Neural progenitor cell (in vitro differentiated cells): Measurements from ENCODE around the gene ZNF430. TPM values are rescaled to one million over a fixed set of nuclear protein-coding genes. Genes with fewer than 3 reads are reported as not detected.

ENCODE experiments used
- DNase-seq: peaks from one replicate; pipeline ENCODE4 v3.0.0-alpha.2; 2016; ENCODE audit warnings: low spot score
- H2AFZ ChIP-seq: fragments of 200-600 bp; sonication (generic); replicated peaks from 2 replicates; pipeline ENCODE4 v1.6.1; 2016; ENCODE audit warnings: antibody characterized with exemption
- H3F3A ChIP-seq: fragments of 200-600 bp; sonication (generic); 2 replicates; pipeline ENCODE4 v1.6.1; 2016; ENCODE audit warnings: antibody characterized with exemption, low read depth
- H3K27ac ChIP-seq: fragments of 200-600 bp; sonication (generic); 2 replicates; pipeline ENCODE4 v1.5.1; 2016; ENCODE audit warnings: mild to moderate bottlenecking
- H3K27me3 ChIP-seq: fragments of 200-600 bp; sonication (generic); 2 replicates; pipeline ENCODE4 v1.6.1; 2016; ENCODE audit warnings: mild to moderate bottlenecking, moderate library complexity
- H3K36me3 ChIP-seq: fragments of 200-600 bp; sonication (generic); 2 replicates; pipeline ENCODE4 v1.5.1; 2016
- H3K4me1 ChIP-seq: fragments of 200-600 bp; sonication (generic); 2 replicates; pipeline ENCODE4 v1.6.1; 2016; ENCODE audit warnings: mixed run types
- H3K4me2 ChIP-seq: fragments of 200-600 bp; sonication (generic); 2 replicates; pipeline ENCODE4 v1.6.1; 2016
- H3K4me3 ChIP-seq: fragments of 200-600 bp; sonication (generic); 2 replicates; pipeline ENCODE4 v1.5.1; 2016
- H3K79me2 ChIP-seq: fragments of 200-600 bp; sonication (generic); 2 replicates; pipeline ENCODE4 v1.6.1; 2016; ENCODE audit warnings: low read depth
- H3K9ac ChIP-seq: fragments of 200-600 bp; sonication (generic); 2 replicates; pipeline ENCODE4 v1.6.1; 2016
- H3K9me3 ChIP-seq: fragments of 200-600 bp; sonication (generic); 2 replicates; pipeline ENCODE4 v1.5.1; 2016; ENCODE audit warnings: low read depth
- H4K20me1 ChIP-seq: fragments of 200-600 bp; sonication (generic); 2 replicates; pipeline ENCODE4 v1.6.1; 2016; ENCODE audit warnings: low read depth
- H3K27ac Mint-ChIP-seq: 3 replicates; pipeline ENCODE4 v1.8.0; 2021; ENCODE audit warnings: mixed read lengths
- H3K27me3 Mint-ChIP-seq: 2 replicates; pipeline ENCODE4 v1.8.0; 2022; ENCODE audit warnings: low read depth, mild to moderate bottlenecking, inconsistent platforms, moderate library complexity, mixed read lengths; ENCODE audit not compliant: insufficient read depth
- H3K36me3 Mint-ChIP-seq: 3 replicates; pipeline ENCODE4 v1.8.0; 2021; ENCODE audit warnings: mixed read lengths
- H3K4me1 Mint-ChIP-seq: 3 replicates; pipeline ENCODE4 v1.8.0; 2021; ENCODE audit warnings: mixed read lengths
- H3K4me3 Mint-ChIP-seq: 3 replicates; pipeline ENCODE4 v1.8.0; 2021; ENCODE audit warnings: mild to moderate bottlenecking, moderate library complexity, mixed read lengths
- H3K9me3 Mint-ChIP-seq: 3 replicates; pipeline ENCODE4 v1.8.0; 2020; ENCODE audit warnings: mixed read lengths
- EZH2 ChIP-seq: fragments of 200-600 bp; sonication (generic); IDR thresholded peaks from 2 replicates; pipeline ENCODE4 v1.6.1; 2017; ENCODE audit warnings: antibody characterized with exemption, mild to moderate bottlenecking, moderate library complexity
- EZH2phosphoT487 ChIP-seq: fragments of 200-600 bp; sonication (generic); IDR thresholded peaks from 2 replicates; pipeline ENCODE4 v1.6.1; 2017; ENCODE audit warnings: antibody characterized with exemption
- total RNA-seq: library from RNA; depleted of rRNA; stranded (reverse); fragments of >200 nt; gene quantifications from 2 replicates; pipeline ENCODE4 v1.2.3, GENCODE V29; 2015; ENCODE audit warnings: low replicate concordance
- TF ChIP-seq, protein P1 (sequence below): fragments of 200-600 bp; sonication (generic); IDR thresholded peaks from 2 replicates; pipeline ENCODE4 v1.5.1; 2017; ENCODE audit warnings: antibody characterized with exemption, mild to moderate bottlenecking

The ZNF430 gene
- total RNA-seq, 1 donor from 2014 or later = 17.3 TPM

DNA sequence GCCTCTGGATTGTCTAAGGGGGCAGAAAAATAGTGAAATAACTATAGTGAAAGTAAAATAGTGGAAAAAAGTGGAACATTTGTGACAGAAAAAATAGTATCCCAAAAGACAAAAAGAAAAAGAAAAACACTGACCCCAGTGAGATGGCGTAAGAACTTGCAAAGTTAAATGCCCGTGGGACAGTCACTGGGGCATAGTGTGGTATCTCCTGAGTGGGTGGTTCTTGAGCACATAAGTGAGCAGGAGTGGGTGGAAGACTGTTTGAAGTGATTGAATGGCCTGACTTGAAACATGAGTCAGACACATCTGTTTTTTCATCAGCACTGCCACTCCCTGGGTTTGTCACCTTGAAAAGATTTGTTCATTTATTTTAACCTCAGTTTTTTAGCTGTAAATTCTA lies 2.5 kb downstream of the ZNF430 start:
- peaks cover 56% of the 10 kb centered on the region for H3K36me3 Mint-ChIP-seq
- no peak overlapping the region for H3K27ac Mint-ChIP-seq
- no peak for DNase-seq
- Histone ChIP-seq H3K27me3 (no peaks in the 10 kb centered on the region), H2AFZ (no peak overlapping the region), H3K4me1 (peaks cover 6% of the 10 kb centered on the region), H3K9ac (no peak overlapping the region), H3K9me3 (no peaks in the 10 kb centered on the region), H3F3A (peaks cover 17% of the 10 kb centered on the region), H3K4me2 (no peak overlapping the region), H3K79me2 (peaks cover 67% of the 10 kb centered on the region), H3K27ac (no peak overlapping the region), H3K36me3 (no peaks in the 10 kb centered on the region), H4K20me1 (peaks cover 3% of the 10 kb centered on the region), H3K4me3 (no peak overlapping the region)
- H3K4me1 Mint-ChIP-seq = peaks cover 10% of the 10 kb centered on the region
- H3K27me3 Mint-ChIP-seq = peaks cover 5% of the 10 kb centered on the region
- peaks cover 39% of the 10 kb centered on the region for H3K9me3 Mint-ChIP-seq
- TF ChIP-seq EZH2 (no peak), EZH2phosphoT487 (no peak)
- TF ChIP-seq, protein P1, sequence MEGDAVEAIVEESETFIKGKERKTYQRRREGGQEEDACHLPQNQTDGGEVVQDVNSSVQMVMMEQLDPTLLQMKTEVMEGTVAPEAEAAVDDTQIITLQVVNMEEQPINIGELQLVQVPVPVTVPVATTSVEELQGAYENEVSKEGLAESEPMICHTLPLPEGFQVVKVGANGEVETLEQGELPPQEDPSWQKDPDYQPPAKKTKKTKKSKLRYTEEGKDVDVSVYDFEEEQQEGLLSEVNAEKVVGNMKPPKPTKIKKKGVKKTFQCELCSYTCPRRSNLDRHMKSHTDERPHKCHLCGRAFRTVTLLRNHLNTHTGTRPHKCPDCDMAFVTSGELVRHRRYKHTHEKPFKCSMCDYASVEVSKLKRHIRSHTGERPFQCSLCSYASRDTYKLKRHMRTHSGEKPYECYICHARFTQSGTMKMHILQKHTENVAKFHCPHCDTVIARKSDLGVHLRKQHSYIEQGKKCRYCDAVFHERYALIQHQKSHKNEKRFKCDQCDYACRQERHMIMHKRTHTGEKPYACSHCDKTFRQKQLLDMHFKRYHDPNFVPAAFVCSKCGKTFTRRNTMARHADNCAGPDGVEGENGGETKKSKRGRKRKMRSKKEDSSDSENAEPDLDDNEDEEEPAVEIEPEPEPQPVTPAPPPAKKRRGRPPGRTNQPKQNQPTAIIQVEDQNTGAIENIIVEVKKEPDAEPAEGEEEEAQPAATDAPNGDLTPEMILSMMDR = no peak
- H3K4me3 Mint-ChIP-seq = peak overlapping the region; percentile 100

DNA sequence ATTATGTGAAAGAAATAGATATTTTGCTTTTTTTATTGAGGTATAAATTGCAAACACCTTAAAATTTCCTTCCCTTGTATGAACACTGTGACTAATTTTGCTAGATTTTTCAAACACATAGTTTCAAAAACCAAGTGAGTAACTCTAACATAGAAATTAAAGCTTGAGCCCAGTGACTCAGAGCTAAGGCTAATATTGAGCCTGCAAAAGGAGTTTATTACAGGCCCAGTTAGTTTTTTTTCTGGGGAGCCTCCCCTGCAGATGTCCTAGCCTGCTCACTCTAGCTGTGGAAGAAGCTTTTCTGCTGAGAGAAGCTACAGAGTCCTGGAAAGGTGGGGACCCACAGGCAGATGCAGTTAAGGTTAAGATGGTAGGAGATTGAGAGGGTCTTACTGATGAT lies 3.4 kb downstream of the ZNF430 start:
- Mint-ChIP-seq H3K27ac (no peak overlapping the region), H3K27me3 (peaks cover 5% of the 10 kb centered on the region), H3K4me1 (peaks cover 10% of the 10 kb centered on the region), H3K4me3 (no peak overlapping the region), H3K36me3 (peaks cover 62% of the 10 kb centered on the region), H3K9me3 (peaks cover 42% of the 10 kb centered on the region)
- no peak overlapping the region for H2AFZ ChIP-seq
- H3K9ac ChIP-seq = no peak overlapping the region
- peaks cover 13% of the 10 kb centered on the region for H3F3A ChIP-seq
- H3K4me2 ChIP-seq = no peak overlapping the region
- no peaks in the 10 kb centered on the region for H3K27me3 ChIP-seq
- no peak overlapping the region for H3K4me3 ChIP-seq
- peaks cover 76% of the 10 kb centered on the region for H3K79me2 ChIP-seq
- TF ChIP-seq, protein P1 = no peak
- TF ChIP-seq EZH2phosphoT487 (no peak), EZH2 (no peak)
- H3K27ac ChIP-seq = no peak overlapping the region
- no peaks in the 10 kb centered on the region for H3K9me3 ChIP-seq
- peaks cover 6% of the 10 kb centered on the region for H3K4me1 ChIP-seq
- no peak for DNase-seq
- H3K36me3 ChIP-seq = no peaks in the 10 kb centered on the region
- peaks cover 3% of the 10 kb centered on the region for H4K20me1 ChIP-seq

DNA sequence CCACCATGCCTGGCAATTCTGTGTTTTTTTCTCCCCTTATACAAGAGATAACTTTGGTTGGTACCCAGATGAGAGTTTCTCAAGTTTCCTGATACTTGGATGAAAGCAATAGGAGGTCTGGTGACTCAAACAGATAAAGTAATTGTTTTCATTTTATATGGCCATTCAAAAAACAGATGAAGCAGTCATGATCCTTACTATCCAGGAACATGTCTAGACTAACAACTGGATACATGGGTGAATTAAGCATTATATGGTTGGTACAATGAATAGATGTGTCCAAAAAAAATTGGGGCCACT lies 8.5 kb downstream of the ZNF430 start:
- H3K4me1 Mint-ChIP-seq = no peaks in the 10 kb centered on the region
- peaks cover 71% of the 10 kb centered on the region for H3K36me3 Mint-ChIP-seq
- no peak overlapping the region for H3K27ac ChIP-seq
- no peak overlapping the region for H3K9ac ChIP-seq
- H4K20me1 ChIP-seq = no peaks in the 10 kb centered on the region
- peaks cover 87% of the 10 kb centered on the region for H3K79me2 ChIP-seq
- no peaks in the 10 kb centered on the region for H3K9me3 ChIP-seq
- no peak overlapping the region for H3K4me3 ChIP-seq
- H3K4me2 ChIP-seq = no peak overlapping the region
- H3K36me3 ChIP-seq = peaks cover 5% of the 10 kb centered on the region
- no peaks in the 10 kb centered on the region for H3K27me3 Mint-ChIP-seq
- DNase-seq = no peak
- H3K4me3 Mint-ChIP-seq = no peak overlapping the region
- H3K4me1 ChIP-seq = no peaks in the 10 kb centered on the region
- H3K9me3 Mint-ChIP-seq = peaks cover 48% of the 10 kb centered on the region
- TF ChIP-seq, protein P1 = no peak
- TF ChIP-seq EZH2 = no peak
- TF ChIP-seq EZH2phosphoT487 = no peak
- no peaks in the 10 kb centered on the region for H3K27me3 ChIP-seq
- H2AFZ ChIP-seq = no peak overlapping the region
- H3K27ac Mint-ChIP-seq = no peak overlapping the region
- H3F3A ChIP-seq = no peaks in the 10 kb centered on the region
